CD4-positive, alpha-beta T cell (primary cell): Measurements from ENCODE around the gene HEATR5A. TPM values are rescaled to one million over a fixed set of nuclear protein-coding genes. Genes with fewer than 3 reads are reported as not detected.

Experiments
- ATAC-seq: fragments of 200-7000 bp; cut with Tn5 transposase; one replicate; pipeline ENCODE4 v1.10.0; 2022; ENCODE audit warnings: mild to moderate bottlenecking; ENCODE audit not compliant: poor library complexity
- CTCF ChIA-PET: fragments of 350-600 bp; sonication (Branson Sonifier 250); formaldehyde crosslinking; loops from one replicate; lab custom pipeline; 2021; ENCODE audit warnings: antibody characterized with exemption, inconsistent platforms; lab: Charles Lee
- POLR2A ChIA-PET: fragments of 350-600 bp; sonication (Branson Sonifier 250); formaldehyde crosslinking; loops from one replicate; lab custom pipeline; 2021; ENCODE audit warnings: antibody characterized with exemption, inconsistent platforms; lab: Charles Lee
- DNase-seq, 14 experiments: peaks; one replicate each; pipeline ENCODE4 v3.0.0-alpha.2; 2013 to 2020; ENCODE audit warnings: mixed read lengths in 2 of 14
- H3K27ac ChIP-seq, 2 donors: one replicate each; pipeline versions ENCODE4 v1.5.1 to v1.7.0; 2013; ENCODE audit warnings: low read length in 2 of 2, low read depth in 1 of 2, mild to moderate bottlenecking in 1 of 2
- H3K27me3 ChIP-seq, 2 experiments: 1 replicate in 1 of 2; 2 replicates in 1 of 2; pipeline versions ENCODE4 v1.6.1 to v1.7.0; 2013; ENCODE audit warnings: low read length in 2 of 2, control low read depth in 1 of 2, mild to moderate bottlenecking in 1 of 2, moderate library complexity in 1 of 2; ENCODE audit not compliant: insufficient read depth in 2 of 2, control insufficient read depth in 1 of 2
- H3K36me3 ChIP-seq: one replicate; pipeline ENCODE4 v1.6.1; 2013; ENCODE audit warnings: low read length, control low read depth; ENCODE audit not compliant: insufficient read depth
- H3K4me1 ChIP-seq: one replicate; pipeline ENCODE4 v1.6.1; 2013; ENCODE audit warnings: low read length, control low read depth; ENCODE audit not compliant: insufficient read depth
- H3K4me3 ChIP-seq: one replicate; pipeline ENCODE4 v1.5.1; 2013; ENCODE audit warnings: mild to moderate bottlenecking, low read length, moderate library complexity
- H3K9me3 ChIP-seq, 2 experiments: 1 replicate in 1 of 2; 2 replicates in 1 of 2; pipeline versions ENCODE4 v1.6.1 to v1.7.0; 2013; ENCODE audit warnings: low read length in 2 of 2, mild to moderate bottlenecking in 2 of 2, control low read depth in 1 of 2, moderate library complexity in 1 of 2; ENCODE audit not compliant: control insufficient read depth in 1 of 2, insufficient read depth in 1 of 2
- H3K27ac Mint-ChIP-seq: one replicate; pipeline ENCODE4 v1.8.0; 2020; ENCODE audit warnings: mixed read lengths
- H3K27me3 Mint-ChIP-seq: one replicate; pipeline ENCODE4 v1.8.0; 2021; ENCODE audit warnings: mixed read lengths
- H3K36me3 Mint-ChIP-seq: one replicate; pipeline ENCODE4 v1.8.0; 2021; ENCODE audit warnings: low read depth, mixed read lengths
- H3K4me1 Mint-ChIP-seq: one replicate; pipeline ENCODE4 v1.8.0; 2021; ENCODE audit warnings: low read depth, mixed read lengths
- H3K4me3 Mint-ChIP-seq: one replicate; pipeline ENCODE4 v1.8.0; 2020; ENCODE audit warnings: mild to moderate bottlenecking, mixed read lengths
- H3K9me3 Mint-ChIP-seq: one replicate; pipeline ENCODE4 v1.8.0; 2020; ENCODE audit warnings: mixed read lengths
- CTCF ChIP-seq: fragments of 200-600 bp; IDR thresholded peaks from one replicate; pipeline ENCODE4 v1.8.0; 2022; ENCODE audit warnings: antibody characterized with exemption, mild to moderate bottlenecking
- intact Hi-C, 2 experiments: fragments of 100-400 bp; cut with DNase I in 1 of 2; cut with micrococcal nuclease in 1 of 2; formaldehyde crosslinking; loops; one replicate each; pipeline versions ENCODE4 v1.15.1 to v1.9.0; 2023 to 2025; cut with DNase I, micrococcal nuclease
- total RNA-seq, 174 experiments: library from RNA in 2 of 174; stranded (reverse) in 2 of 174; gene quantifications; one replicate each; pipeline ENCODE4 v1.2.3 and lab custom pipeline; 2021 to 2026

HEATR5A gene
- total RNA-seq, 2 experiments from 2014 or later: 5.2 to 5.5 TPM

- Histone ChIP-seq H3K4me3 (no peak overlapping the region), H3K27me3 (no peaks in the 10 kb centered on the region), H3K36me3 (peaks cover 8% of the 10 kb centered on the region), H3K9me3 (no peaks in the 10 kb centered on the region), H3K27ac (no peak overlapping the region), H3K4me1 (no peaks in the 10 kb centered on the region)
- intact Hi-C loops: no loop called here
- ATAC-seq (no peak), DNase-seq (no peak)
- Mint-ChIP-seq H3K4me1 (no peaks in the 10 kb centered on the region), H3K27me3 (no peaks in the 10 kb centered on the region), H3K4me3 (no peak overlapping the region), H3K27ac (no peak overlapping the region), H3K9me3 (no peaks in the 10 kb centered on the region), H3K36me3 (peaks cover 38% of the 10 kb centered on the region)
- ChIA-PET CTCF (no interaction called here), POLR2A (no interaction called here)
- TF ChIP-seq CTCF: no peak
Observed at GRCh38 chr14:31400031-31400638, 20.2 kb downstream of the HEATR5A start.

- intact Hi-C loops: no loop called here
- TF ChIP-seq CTCF: no peak
- no peak overlapping the region for H3K27ac ChIP-seq
- POLR2A ChIA-PET: interaction anchor here (1.3 kb wide), 1 partner anchor 18 kb away, joined by 4 read pairs; no protein-coding TSS in a partner anchor
- no peaks in the 10 kb centered on the region for H3K27me3 Mint-ChIP-seq
- ATAC-seq (no peak), DNase-seq (no peak)
- no peaks in the 10 kb centered on the region for H3K9me3 ChIP-seq
- H3K4me1 ChIP-seq: no peaks in the 10 kb centered on the region
- peaks cover 4% of the 10 kb centered on the region for H3K36me3 ChIP-seq
- peaks cover 39% of the 10 kb centered on the region for H3K36me3 Mint-ChIP-seq
- no peak overlapping the region for H3K4me3 Mint-ChIP-seq
- no peaks in the 10 kb centered on the region for H3K27me3 ChIP-seq
- no peak overlapping the region for H3K27ac Mint-ChIP-seq
- no peaks in the 10 kb centered on the region for H3K4me1 Mint-ChIP-seq
- CTCF ChIA-PET: interaction anchor here (1.3 kb wide), 1 partner anchor 25 kb away, joined by 4 read pairs; the partner anchor contains the start of gene HEATR5A
- no peak overlapping the region for H3K4me3 ChIP-seq
- H3K9me3 Mint-ChIP-seq: no peaks in the 10 kb centered on the region
Observed at GRCh38 chr14:31395572-31396205, 24.7 kb downstream of the HEATR5A start.

GRCh38 chr14:31395119-31395518 lies 25.2 kb downstream of the HEATR5A start:
- Histone ChIP-seq H3K36me3 (peaks cover 4% of the 10 kb centered on the region), H3K4me3 (no peak overlapping the region), H3K27me3 (no peaks in the 10 kb centered on the region), H3K27ac (no peak overlapping the region), H3K4me1 (no peaks in the 10 kb centered on the region), H3K9me3 (no peaks in the 10 kb centered on the region)
- ChIA-PET CTCF (interaction anchor here (1.3 kb wide), 1 partner anchor 25 kb away, joined by 4 read pairs; the partner anchor contains the start of gene HEATR5A), POLR2A (interaction anchor here (1.3 kb wide), 1 partner anchor 17 kb away, joined by 4 read pairs; no protein-coding TSS in a partner anchor)
- Mint-ChIP-seq H3K27ac (no peak overlapping the region), H3K4me3 (no peak overlapping the region), H3K27me3 (no peaks in the 10 kb centered on the region), H3K9me3 (no peaks in the 10 kb centered on the region), H3K4me1 (no peaks in the 10 kb centered on the region), H3K36me3 (peaks cover 35% of the 10 kb centered on the region)
- DNase-seq: no peak
- no peak for TF ChIP-seq CTCF
- intact Hi-C loops: no loop called here
- no peak for ATAC-seq
